ENCODE measurements around the gene BCL2L1.

The BCL2L1 gene

GRCh38 chr20:31710423-31711108, 12.1 kb downstream of the BCL2L1 start:
- TF ChIP-seq CTCF (IDR thresholded peaks at IDR 0.05; ENCODE audit: control insufficient read depth, insufficient read depth, low read depth, low read length, missing control alignments), result no peak
- no peak overlapping the region for H3K4me3 ChIP-seq (ENCODE audit: control insufficient read depth, low read depth, low read length)
- no peak for DNase-seq (ENCODE audit: low read depth)

GRCh38 chr20:31709939-31710338, 12.7 kb downstream of the BCL2L1 start:
- DNase-seq (ENCODE audit: low read depth), result no peak
- H3K4me3 ChIP-seq (ENCODE audit: control insufficient read depth, low read depth, low read length), result no peak overlapping the region
- TF ChIP-seq CTCF (IDR thresholded peaks at IDR 0.05; ENCODE audit: control insufficient read depth, insufficient read depth, low read depth, low read length, missing control alignments), result no peak

- TF ChIP-seq CTCF (IDR thresholded peaks at IDR 0.05; ENCODE audit: control insufficient read depth, insufficient read depth, low read depth, low read length, missing control alignments), result no peak
- no peak for DNase-seq (ENCODE audit: low read depth)
- no peak overlapping the region for H3K4me3 ChIP-seq (ENCODE audit: control insufficient read depth, low read depth, low read length)
Measured at GRCh38 chr20:31708736-31709534, 13.7 kb downstream of the BCL2L1 start.

- no peak overlapping the region for H3K4me3 ChIP-seq (ENCODE audit: control insufficient read depth, low read depth, low read length)
- TF ChIP-seq CTCF (IDR thresholded peaks at IDR 0.05; ENCODE audit: control insufficient read depth, insufficient read depth, low read depth, low read length, missing control alignments), result no peak
- no peak for DNase-seq (ENCODE audit: low read depth)
Measured at GRCh38 chr20:31707994-31708735, 14.5 kb downstream of the BCL2L1 start.

GRCh38 chr20:31707258-31707615, 15.4 kb downstream of the BCL2L1 start:
- DNase-seq (ENCODE audit: low read depth), result no peak
- no peak for TF ChIP-seq CTCF (IDR thresholded peaks at IDR 0.05; ENCODE audit: control insufficient read depth, insufficient read depth, low read depth, low read length, missing control alignments)
- no peak overlapping the region for H3K4me3 ChIP-seq (ENCODE audit: control insufficient read depth, low read depth, low read length)

- DNase-seq (ENCODE audit: low read depth), result no peak
- no peak for TF ChIP-seq CTCF (IDR thresholded peaks at IDR 0.05; ENCODE audit: control insufficient read depth, insufficient read depth, low read depth, low read length, missing control alignments)
- no peak overlapping the region for H3K4me3 ChIP-seq (ENCODE audit: control insufficient read depth, low read depth, low read length)
Measured at GRCh38 chr20:31706607-31707257, 15.9 kb downstream of the BCL2L1 start.
